GM10266 (cell line): ENCODE data around the gene NFKB1.

ENCODE experiments used
- DNase-seq: peaks from one replicate; pipeline ENCODE4 v3.0.0; 2012; ENCODE audit errors: extremely low spot score
- CTCF ChIP-seq: IDR thresholded peaks from 2 replicates; pipeline ENCODE4 v1.5.1; 2012; ENCODE audit warnings: mild to moderate bottlenecking, low read depth; ENCODE audit not compliant: control insufficient read depth, insufficient read depth; ENCODE audit errors: missing control alignments

The NFKB1 gene

GRCh38 chr4:102554482-102554881, 53.3 kb downstream of the NFKB1 start:
- DNase-seq, result no peak
- no peak for TF ChIP-seq CTCF

GRCh38 chr4:102554992-102555391, 53.8 kb downstream of the NFKB1 start:
- no peak for DNase-seq
- no peak for TF ChIP-seq CTCF

GRCh38 chr4:102557636-102558035, 56.5 kb downstream of the NFKB1 start:
- no peak for DNase-seq
- no peak for TF ChIP-seq CTCF

GRCh38 chr4:102560115-102560514, 59.0 kb downstream of the NFKB1 start:
- TF ChIP-seq CTCF, result no peak
- DNase-seq, result no peak

GRCh38 chr4:102560571-102561341, 59.6 kb downstream of the NFKB1 start:
- no peak for DNase-seq
- no peak for TF ChIP-seq CTCF

- DNase-seq, result no peak
Measured at GRCh38 chr4:102563000-102563399, 61.8 kb downstream of the NFKB1 start.

More at GRCh38 chr4:102563000-102563399, 61.8 kb downstream of the NFKB1 start:
- TF ChIP-seq CTCF, result no peak
